DMS114 treated with DMSO at 0.1 percent for 48 hours (cell line): ENCODE results near the gene ITGA7.
A peak's percentile ranks its signal among the peaks of the same experiment; 100 is the strongest.

Experiments used
- DNase-seq: peaks from one replicate; lab custom pipeline; 2025; ENCODE audit not compliant: unreplicated experiment; lab: John Stamatoyannopoulos, UW

ITGA7 gene

GRCh38 chr12:55718624-55719275 is 11.0 kb upstream of the ITGA7 start:
- DNase-seq, result no peak

GRCh38 chr12:55718015-55718414 is 10.3 kb upstream of the ITGA7 start:
- DNase-seq, result no peak

- DNase-seq, result no peak
These were observed 9.6 kb upstream of the ITGA7 start for GRCh38 chr12:55717011-55718007.

DNA sequence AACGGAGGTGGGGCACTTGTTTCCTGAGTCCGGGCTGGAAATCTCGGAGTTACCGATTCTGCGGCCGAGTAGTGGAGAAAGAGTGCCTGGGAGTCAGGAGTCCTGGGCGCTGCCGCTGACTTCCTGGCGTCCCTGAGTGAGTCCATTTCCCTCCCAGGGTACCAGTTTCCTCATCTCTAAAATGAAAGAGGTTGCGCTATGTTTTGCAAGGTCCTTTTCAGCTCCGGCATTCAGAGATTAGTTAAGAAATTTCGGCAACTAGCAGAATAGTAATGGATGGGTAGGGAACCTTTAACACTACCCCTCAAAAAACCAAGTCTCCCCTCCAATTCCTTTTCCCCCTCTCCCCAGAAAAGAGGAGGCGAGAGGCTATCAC is 8.9 kb upstream of the ITGA7 start:
- DNase-seq, result no peak

DNA sequence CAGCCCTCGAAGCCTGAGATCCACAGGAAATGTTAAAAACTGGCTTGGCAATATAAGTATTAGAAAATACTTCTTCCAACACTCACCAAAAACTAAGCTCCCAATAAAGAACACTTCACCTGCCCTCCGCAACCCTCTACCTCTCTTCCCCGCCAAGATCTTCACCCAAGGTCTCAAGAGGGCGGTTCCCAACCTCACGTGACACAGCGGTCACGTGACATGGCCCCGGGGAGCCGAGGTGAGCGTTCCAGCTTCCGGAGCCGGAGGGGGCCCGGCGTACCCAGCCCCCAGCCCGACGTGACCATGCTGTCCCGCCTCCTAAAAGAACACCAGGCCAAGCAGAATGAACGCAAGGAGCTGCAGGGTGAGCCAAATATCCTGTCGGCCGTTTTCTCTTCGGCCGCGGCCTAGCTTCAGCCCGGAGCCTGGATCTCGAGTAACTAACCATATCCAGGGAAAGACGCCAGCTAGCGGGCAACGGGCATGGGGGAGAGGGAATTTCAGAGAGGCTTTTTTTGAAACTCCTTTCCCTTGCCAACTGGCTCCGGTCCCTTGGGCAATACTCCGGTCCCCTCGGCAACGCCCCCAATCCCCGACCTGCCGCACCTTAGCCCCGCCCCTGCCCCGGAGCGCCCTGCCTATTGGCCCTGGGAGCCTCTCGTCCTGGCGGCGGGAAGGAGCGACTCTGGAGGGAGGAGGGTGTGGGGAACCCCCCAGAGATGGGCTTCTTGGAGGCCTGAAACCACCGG is 8.3 kb upstream of the ITGA7 start, which contains the start of gene BLOC1S1:
Gene BLOC1S1, plus strand, starts transcription at position 214 of the 749 bp plus-strand sequence. Its CDS starts 6 bp downstream, at position 220.
- peak; percentile 87 for DNase-seq

- DNase-seq, result no peak
These were observed 7.6 kb upstream of the ITGA7 start for GRCh38 chr12:55715169-55715764.

GRCh38 chr12:55713721-55714120 is 6.0 kb upstream of the ITGA7 start:
- DNase-seq, result no peak

GRCh38 chr12:55712700-55713415 is 5.2 kb upstream of the ITGA7 start:
- DNase-seq, result no peak

DNA sequence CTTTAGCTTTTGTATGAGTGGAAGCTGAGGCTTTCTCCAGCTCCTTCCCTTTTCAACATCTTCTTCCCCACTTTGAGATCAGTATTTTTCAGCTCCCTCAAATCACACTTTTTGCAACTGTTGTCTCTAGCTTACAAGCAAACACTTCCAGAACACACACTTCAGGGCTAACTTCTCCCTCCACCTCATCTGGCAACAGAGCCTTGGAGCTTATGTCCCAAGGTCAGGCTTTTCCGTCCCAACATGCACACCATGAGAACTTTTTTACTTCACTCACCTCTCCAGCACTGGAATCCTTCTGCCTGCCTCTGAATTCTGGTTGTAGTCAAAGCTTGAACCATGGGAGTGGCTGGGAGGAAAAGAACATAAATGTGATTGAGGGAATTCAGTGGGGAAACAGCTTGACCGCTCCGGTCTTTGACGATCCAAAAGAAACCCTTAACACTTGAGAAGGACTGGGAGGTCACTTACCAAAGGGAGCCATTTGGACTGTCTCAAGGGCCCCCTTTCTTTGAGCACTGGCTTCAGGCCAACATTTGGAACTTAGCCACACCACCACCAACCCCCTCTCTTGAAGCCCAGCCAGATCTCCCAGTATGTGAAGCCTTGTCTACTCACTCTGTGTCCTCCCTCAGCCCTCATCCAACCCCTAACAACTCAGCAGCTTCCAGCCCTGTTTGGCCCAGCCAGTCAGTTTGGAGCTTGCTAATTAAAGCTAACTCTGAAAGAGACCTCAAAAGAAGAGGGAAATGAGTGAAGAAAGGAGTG is 4.3 kb upstream of the ITGA7 start:
- no peak for DNase-seq

DNA sequence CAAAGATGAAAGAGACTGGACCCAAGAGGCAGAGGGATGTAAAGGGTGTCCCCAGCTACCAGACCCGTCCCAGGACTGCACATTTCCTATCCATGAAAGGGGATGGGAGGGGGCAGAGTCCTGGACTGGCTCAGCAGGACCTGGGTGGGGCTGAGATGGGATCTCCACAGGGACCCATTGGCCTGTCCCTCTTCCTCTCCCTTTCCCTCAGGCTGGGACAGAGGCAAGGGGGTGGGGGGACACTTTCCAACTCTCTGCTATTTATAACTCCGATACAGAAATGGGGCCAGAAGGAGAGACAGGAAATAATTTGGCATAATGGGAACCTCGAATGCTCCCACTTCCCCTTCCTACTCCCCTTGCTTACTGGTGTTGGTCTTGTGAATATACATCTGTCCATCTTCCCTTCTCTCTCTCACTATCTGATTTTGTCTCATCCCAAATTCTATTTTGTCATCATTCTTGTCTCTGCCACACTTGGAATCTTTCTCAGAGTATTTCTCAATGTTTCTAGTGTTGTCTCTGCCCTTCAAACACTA is 1.1 kb upstream of the ITGA7 start:
- DNase-seq, result no peak

- DNase-seq, result no peak
These were observed 459 bp downstream of the ITGA7 start for GRCh38 chr12:55707219-55707671.

- no peak for DNase-seq
These were observed 1.0 kb downstream of the ITGA7 start for GRCh38 chr12:55706568-55707218.

DNA sequence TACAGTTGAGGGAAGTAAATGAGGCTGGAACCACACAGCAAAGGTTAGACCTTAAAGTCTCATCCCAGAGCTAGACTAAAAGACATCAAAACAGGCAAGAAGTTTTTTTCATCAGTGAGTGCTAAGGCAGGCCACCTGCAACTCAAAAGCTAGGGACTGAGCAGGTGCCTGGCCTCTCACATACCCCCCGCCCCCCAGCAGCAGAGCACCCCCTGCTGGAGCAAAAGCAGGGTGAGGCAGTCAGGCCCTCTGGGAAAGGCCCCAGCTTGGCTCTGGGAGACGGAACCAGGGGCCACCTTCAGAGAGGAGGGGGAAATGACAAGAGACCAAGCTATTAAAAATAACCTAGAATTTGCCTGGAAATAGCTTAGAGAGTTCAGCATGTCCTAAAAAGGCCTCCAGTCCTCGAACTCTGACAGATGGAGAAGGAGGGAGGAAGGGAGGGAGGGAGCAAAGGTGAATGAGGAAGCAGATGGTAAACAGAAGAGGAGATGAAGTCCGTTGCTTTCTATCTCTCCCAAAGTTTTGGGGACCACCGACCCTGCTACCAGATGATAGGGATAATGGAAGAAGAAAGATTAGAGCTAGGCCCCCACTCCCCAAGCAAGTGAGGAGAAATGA is 1.8 kb downstream of the ITGA7 start:
- DNase-seq, result no peak

GRCh38 chr12:55704824-55705718 is 2.6 kb downstream of the ITGA7 start:
- no peak for DNase-seq

DNA sequence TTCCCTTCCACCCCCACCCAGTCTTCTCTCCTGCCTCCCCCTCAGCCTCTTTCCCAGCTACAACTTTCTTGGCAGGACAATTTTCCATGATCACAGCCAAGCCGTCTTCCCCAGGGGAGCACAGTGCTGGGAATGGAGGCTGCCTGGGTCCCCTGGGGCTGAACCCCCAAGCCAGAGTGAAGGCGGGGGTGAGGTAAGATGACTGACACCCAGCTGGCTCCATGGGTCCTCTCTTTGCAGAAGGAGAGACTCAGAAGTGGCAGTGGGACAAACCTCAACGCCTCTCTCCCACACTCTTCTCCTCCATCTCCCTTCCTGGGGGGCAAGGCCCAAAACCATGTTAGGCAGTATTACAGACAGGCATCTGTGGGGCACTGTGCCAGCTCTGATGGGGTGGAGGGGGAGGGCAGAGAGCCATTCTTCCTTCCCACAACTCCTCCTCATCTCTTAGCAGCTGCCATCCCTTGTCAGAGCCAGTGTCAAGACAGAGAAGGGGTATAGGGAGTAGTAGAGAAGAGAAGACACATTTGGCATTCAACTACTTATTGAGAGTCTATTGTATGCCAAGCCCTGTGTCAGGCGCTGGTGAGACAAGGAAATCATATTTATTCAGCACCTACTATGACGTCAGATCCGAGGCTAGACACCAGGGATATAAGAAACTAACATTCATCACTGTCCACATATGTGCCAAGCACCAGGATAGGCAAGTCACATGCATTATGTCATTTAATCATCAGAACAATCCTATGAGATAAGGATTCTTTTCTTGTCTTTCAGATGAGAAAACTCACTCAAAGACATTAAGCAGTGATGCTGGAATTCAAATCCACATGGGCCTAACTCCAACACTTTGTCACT is 3.6 kb downstream of the ITGA7 start:
- DNase-seq, result no peak

- no peak for DNase-seq
These were observed 4.4 kb downstream of the ITGA7 start for GRCh38 chr12:55703288-55703687.
